IPS DF 6.9 (cell line): ENCODE results near the gene SPTBN4.
A peak's percentile ranks its signal among the peaks of the same experiment; 100 is the strongest.
"Not testable (repeated sequence)": the region's sequence is repeated elsewhere in the genome, so short reads cannot be mapped to it uniquely, and the experiment has no call there.

Experiments
- DNase-seq: peaks from one replicate; pipeline ENCODE4 v3.0.0-alpha.2; 2013; ENCODE audit warnings: low read depth, low spot score
- H3K27ac ChIP-seq: one replicate; pipeline ENCODE4 v1.5.1; 2013; ENCODE audit warnings: low read length, control low read depth
- H3K27me3 ChIP-seq: 2 replicates; pipeline ENCODE4 v1.6.1; 2013; ENCODE audit warnings: mild to moderate bottlenecking, low read length; ENCODE audit not compliant: control insufficient read depth, insufficient read depth
- H3K36me3 ChIP-seq: 2 replicates; pipeline ENCODE4 v1.6.1; 2013; ENCODE audit warnings: low read length; ENCODE audit not compliant: control insufficient read depth, insufficient read depth
- H3K4me1 ChIP-seq: 2 replicates; pipeline ENCODE4 v1.6.1; 2013; ENCODE audit warnings: low read length; ENCODE audit not compliant: control insufficient read depth, insufficient read depth
- H3K4me3 ChIP-seq: 2 replicates; pipeline ENCODE4 v1.5.1; 2013; ENCODE audit warnings: mild to moderate bottlenecking, low read length
- H3K9me3 ChIP-seq: 2 replicates; pipeline ENCODE4 v1.6.1; 2013; ENCODE audit warnings: low read length, inconsistent platforms; ENCODE audit not compliant: control insufficient read depth, insufficient read depth
- WGBS: extraction: QIAGEN DNeasy Blood & Tissue Kit; methylation state at CpG from one replicate; pipeline ENCODE4 v1.1.7; 2013; ENCODE audit warnings: mixed read lengths, missing lambda C conversion rate; ENCODE audit not compliant: insufficient read length, insufficient coverage; 5-methylcytosine and 5-hydroxymethylcytosine counted together

SPTBN4 gene

DNA sequence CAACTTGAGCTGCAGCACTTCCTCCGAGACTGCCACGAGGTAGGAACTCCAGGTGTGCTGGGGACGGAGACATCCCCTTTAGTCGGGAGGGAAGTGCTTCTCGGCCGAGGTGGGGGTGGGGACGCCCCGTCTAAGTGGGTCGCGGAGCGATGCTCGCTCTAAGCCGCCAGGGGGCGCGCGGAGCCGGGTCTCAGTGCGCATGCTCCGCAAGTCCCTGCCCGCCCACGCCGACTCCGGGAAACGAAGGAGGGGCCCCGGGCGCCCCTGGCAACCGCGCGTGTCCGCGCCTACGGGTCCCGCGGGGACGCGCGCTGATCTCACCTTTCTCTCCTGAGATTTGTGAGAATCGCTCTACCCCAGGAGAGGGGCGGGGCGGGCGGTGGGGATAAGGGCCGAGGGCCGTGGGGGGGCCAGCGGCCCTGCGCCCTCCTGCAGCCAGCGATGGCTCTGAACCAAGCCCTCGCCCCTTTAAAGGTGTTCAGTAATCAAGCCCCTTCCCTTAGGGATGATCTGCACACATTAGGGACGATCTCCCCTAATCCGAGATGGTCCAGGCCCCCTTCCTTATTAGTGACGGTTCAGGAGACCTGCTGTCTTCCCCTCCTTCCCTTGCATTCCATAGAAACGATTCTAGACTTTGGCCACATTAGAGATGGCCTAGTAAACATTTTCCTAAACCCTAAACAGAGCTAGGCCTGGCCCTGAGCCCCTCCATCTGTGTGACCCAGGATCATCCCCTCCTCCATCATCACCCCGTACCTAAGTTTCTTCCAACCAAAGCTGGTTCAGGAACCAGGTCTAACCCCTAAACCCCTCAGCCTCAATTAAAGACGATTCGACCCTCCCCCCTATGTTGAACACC is 62.5 kb downstream of the SPTBN4 start:
- Histone ChIP-seq H3K27ac (no peak overlapping the region), H3K4me1 (peaks cover 4% of the 10 kb centered on the region; the same call in 1 of the 2 replicates), H3K27me3 (no peaks in the 10 kb centered on the region), H3K4me3 (peak overlapping the region; percentile 26; the same call in 1 of the 2 replicates), H3K36me3 (no peaks in the 10 kb centered on the region), H3K9me3 (no peaks in the 10 kb centered on the region)
- no CpG with 5 or more reads among the region's 54 CpGs for WGBS
- peak; percentile 91 for DNase-seq

DNA sequence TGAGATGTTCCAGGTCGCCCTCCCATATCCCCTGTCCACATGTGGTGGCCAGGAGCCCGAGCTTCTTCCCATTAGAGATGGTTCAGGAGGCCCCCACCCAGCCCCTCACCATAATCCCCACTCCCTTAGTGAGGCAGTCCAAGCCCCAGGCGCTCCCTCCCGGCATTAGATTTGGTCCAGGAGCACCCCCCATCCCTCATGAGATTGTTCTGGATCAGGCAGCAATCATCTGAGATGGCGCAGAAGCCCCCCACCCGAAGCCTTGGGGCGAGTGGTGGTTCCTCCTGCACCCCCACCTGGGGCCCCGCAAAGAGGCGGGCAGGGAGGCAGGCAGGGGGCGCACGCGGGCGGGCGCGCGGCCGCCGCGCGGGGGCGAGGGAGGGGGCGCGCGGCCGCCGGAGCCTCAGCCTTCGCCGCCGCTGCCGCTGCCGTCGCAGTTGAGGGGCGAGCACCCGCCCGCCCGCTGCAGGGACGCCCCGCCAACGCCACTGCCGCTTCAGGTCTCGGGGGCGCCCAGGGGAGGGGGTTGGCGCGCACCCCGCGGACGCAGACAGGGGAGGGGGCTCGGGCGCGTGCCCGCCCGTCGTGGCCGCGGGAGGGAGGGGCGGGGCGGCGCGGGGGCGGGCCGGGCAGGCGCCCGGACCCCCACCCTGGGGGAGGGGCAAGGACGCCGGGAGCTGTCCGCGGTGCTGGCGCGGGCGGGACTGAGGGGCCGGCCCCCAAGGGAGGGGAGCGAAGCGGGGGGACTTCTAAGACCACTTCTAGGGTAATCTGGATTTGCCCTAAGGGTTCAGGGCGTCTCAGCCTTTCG is 63.5 kb downstream of the SPTBN4 start:
- Histone ChIP-seq H3K9me3 (no peaks in the 10 kb centered on the region), H3K4me1 (peaks cover 4% of the 10 kb centered on the region; the same call in 1 of the 2 replicates), H3K27me3 (no peaks in the 10 kb centered on the region), H3K4me3 (peak overlapping the region; percentile 85; the same call in 1 of the 2 replicates), H3K36me3 (no peaks in the 10 kb centered on the region), H3K27ac (no peak overlapping the region)
- no CpG with 5 or more reads among the region's 75 CpGs for WGBS
- DNase-seq, result no peak

DNA sequence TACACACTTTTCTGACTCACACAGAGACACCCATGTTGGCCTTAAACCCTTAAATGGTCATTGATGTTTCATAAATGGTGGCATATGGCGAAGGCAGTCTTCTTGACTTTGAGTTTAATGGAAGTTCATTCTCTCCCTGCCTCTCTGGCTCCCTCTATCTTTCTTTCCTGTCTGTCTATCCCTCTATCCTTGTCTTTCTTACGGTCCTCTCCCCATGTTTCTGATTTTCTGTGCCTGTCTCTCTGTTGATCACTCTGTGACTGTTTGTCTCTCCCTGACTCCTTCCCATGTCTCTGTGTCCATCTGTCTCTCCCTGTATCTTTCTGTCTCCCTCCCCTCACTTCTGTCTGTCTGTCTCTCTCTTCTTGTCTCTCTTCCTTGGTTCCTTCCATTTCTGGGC is 66.7 kb downstream of the SPTBN4 start:
- no peak overlapping the region for H3K27ac ChIP-seq
- H3K4me1 ChIP-seq, result peaks cover 4% of the 10 kb centered on the region; the same call in 1 of the 2 replicates
- no peaks in the 10 kb centered on the region for H3K27me3 ChIP-seq
- H3K4me3 ChIP-seq, result no peak overlapping the region
- H3K9me3 ChIP-seq, result no peaks in the 10 kb centered on the region
- WGBS, result no CpG with 5 or more reads among the region's 2 CpGs
- no peak for DNase-seq
- H3K36me3 ChIP-seq, result no peaks in the 10 kb centered on the region

DNA sequence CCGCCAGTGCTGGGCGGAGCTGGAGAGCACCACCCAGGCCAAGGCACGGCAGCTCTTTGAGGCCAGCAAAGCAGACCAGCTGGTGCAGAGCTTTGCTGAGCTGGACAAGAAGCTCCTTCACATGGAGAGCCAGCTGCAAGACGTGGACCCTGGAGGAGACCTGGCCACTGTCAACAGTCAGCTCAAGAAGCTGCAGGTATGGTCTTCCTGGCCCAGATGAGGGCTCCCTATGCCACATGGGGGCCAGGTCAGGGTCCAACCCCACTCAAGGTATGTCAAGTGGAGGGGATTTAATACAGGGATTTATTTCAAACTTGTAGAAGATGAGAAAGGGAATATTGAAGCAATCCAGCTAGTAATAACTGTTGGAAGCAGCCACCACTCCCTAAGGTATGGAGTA is 67.3 kb downstream of the SPTBN4 start:
- H3K9me3 ChIP-seq, result no peaks in the 10 kb centered on the region
- no peak for DNase-seq
- no CpG with 5 or more reads among the region's 4 CpGs for WGBS
- no peaks in the 10 kb centered on the region for H3K36me3 ChIP-seq
- no peak overlapping the region for H3K4me3 ChIP-seq
- no peaks in the 10 kb centered on the region for H3K27me3 ChIP-seq
- peaks cover 4% of the 10 kb centered on the region; the same call in 1 of the 2 replicates for H3K4me1 ChIP-seq
- no peak overlapping the region for H3K27ac ChIP-seq

DNA sequence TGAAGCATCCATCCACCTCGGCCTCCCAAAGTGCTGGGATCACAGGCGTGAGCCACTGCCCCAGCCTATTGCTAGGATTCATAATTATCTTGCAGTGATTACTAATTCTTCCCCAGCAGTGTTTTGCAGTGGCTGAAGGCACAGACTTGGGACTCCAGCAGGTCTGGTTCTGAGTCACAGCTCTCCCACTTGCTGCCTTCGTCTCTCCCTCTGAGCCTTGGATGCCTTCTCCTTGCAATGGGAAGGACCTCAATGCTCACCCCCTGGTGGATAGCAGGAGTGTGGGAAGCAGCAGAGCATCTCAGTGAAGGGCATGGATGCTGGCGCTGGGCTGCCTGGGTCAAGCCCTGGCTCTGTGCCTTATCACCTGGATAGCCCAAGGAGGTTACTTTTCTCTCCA is 72.3 kb downstream of the SPTBN4 start:
- no CpG with 5 or more reads among the region's 4 CpGs for WGBS
- Histone ChIP-seq H3K4me3 (no peak overlapping the region), H3K36me3 (no peaks in the 10 kb centered on the region), H3K27me3 (no peaks in the 10 kb centered on the region), H3K9me3 (no peaks in the 10 kb centered on the region), H3K4me1 (no peaks in the 10 kb centered on the region), H3K27ac (no peak overlapping the region)
- no peak for DNase-seq

DNA sequence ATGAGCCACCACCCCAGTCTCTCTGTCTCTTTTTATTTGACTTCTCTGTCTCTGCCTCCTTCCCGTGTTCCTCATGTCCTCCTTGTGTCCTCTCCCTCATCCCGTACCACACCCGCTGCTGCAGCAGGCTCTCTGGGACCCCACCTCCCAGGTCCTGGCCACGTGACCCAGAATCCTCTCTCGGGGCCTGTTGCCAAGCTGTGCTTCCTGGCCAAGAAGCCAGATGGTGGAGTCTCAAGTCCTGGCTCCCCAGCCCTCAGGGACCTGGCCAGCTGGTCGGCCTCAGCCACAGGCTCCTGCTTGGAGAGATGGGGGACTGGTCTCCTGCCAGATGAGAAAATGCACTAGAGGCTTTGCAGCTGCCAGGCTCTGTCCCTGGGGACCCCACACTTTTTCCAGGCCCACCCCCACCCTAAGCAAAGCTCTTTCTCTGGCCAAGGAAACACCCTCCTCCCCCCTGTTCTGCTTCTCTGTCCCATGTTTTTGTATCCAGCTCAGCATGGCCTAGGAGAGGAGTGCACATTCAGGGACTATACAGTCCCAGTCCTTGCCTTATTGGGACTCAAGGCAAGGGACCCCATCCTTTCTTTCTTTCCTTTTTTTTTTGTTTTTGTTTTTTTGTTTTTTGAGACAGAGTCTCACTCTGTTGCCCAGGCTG is 75.5 kb downstream of the SPTBN4 start:
- H3K4me1 ChIP-seq, result no peaks in the 10 kb centered on the region
- no peak for DNase-seq
- no peak overlapping the region for H3K4me3 ChIP-seq
- H3K36me3 ChIP-seq, result no peaks in the 10 kb centered on the region
- H3K27me3 ChIP-seq, result no peaks in the 10 kb centered on the region
- H3K27ac ChIP-seq, result no peak overlapping the region
- no peaks in the 10 kb centered on the region; the same call in 1 of the 2 replicates for H3K9me3 ChIP-seq
- no CpG with 5 or more reads among the region's 6 CpGs for WGBS

DNA sequence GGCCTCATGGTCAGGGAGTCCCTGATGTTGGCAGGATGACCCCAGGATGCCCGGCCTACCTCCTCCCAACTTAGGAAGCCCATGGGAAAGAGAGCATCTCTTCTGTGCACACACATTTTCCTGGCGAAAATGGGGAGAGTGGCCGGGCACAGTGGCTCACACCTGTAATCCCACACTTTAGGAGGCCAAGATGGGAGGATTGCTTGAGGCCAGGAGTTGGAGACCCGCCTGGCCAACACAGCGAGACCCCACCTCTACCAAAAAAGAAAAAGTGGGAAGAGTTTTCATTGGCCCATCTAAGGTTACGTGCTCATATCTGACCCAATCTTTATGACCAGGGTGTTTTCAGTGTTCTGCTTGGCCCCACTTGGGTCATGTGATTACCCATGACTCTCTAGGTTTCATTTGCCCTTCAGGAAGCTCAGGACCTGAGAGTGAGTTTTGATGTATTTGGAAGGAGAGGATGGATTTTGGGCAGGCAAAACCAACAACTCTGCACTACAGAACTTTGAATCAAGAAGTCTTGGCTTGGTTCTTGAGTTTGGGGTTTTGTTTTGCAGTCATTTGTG is 76.3 kb downstream of the SPTBN4 start:
- H3K4me1 ChIP-seq, result no peaks in the 10 kb centered on the region
- no peaks in the 10 kb centered on the region for H3K36me3 ChIP-seq
- no peaks in the 10 kb centered on the region; the same call in 1 of the 2 replicates for H3K9me3 ChIP-seq
- no peaks in the 10 kb centered on the region; the same call in 1 of the 2 replicates for H3K27me3 ChIP-seq
- H3K27ac ChIP-seq, result no peak overlapping the region
- WGBS, result no CpG with 5 or more reads among the region's 6 CpGs
- DNase-seq, result no peak
- H3K4me3 ChIP-seq, result no peak overlapping the region

DNA sequence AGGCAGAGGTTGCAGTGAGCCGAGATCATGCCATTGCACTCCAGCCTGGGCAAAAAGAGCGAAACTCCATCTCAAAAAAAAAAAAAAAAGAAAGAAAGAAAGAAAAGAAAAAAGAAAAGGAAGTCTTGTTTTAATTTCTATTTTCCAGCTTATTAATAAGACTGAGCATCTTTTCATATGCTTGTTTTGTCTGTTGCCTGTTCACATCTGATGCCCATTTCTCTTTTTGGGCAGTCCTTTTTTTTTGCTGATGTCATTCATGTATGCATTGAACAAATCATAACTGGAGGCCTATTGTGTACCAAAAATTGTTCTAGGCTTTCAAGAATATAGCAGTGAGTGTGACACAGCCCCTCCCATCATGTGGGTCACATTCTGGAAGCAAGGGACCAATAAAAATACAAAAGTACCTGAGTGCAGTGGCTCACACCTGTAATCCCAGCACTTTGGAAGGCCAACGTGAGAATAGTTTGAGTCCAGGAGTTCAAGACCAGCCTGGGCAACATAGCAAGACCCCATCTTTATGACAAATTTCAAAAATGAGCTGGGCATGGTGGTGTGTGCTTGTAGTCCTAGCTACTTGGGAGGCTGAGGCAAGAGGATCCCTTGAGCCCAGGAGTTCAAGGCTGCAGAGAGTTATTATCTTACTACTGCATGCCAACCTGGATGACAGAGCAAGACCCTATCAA is 79.5 kb downstream of the SPTBN4 start:
- H3K4me3 ChIP-seq, H3K27ac ChIP-seq, H3K27me3 ChIP-seq, H3K9me3 ChIP-seq, DNase-seq, H3K4me1 ChIP-seq, H3K36me3 ChIP-seq: not testable (repeated sequence)
- WGBS, result no CpG with 5 or more reads among the region's 3 CpGs

DNA sequence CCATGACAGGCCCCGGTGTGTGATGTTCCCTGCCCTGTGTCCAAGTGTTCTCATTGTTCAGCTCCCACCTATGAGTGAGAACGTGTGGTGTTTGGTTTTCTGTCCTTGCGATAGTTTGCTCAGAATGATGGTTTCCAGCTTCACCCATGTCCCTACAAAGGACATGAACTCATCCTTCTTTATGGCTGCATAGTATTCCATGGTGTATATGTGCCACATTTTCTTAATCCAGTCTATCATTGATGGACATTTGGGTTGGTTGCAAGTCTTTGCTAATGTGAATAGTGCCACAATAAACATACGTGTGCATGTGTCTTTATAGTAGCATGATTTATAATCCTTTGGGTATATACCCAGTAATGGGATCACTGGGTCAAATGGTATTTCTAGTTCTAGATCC is 80.4 kb downstream of the SPTBN4 start:
- H3K9me3 ChIP-seq, H3K27ac ChIP-seq, H3K4me1 ChIP-seq, DNase-seq, H3K27me3 ChIP-seq, H3K36me3 ChIP-seq, H3K4me3 ChIP-seq: not testable (repeated sequence)
- no CpG with 5 or more reads among the region's 4 CpGs for WGBS
